GM21723 (cell line): ENCODE data around the gene ANO8.
"Not testable (repeated sequence)": the region's sequence is repeated elsewhere in the genome, so short reads cannot be mapped to it uniquely, and the experiment has no call there.

Experiments used
- ATAC-seq: cut with Tn5 transposase; IDR thresholded peaks from one replicate; pipeline ENCODE4 v1.9.1; 2021; ENCODE audit warnings: mild to moderate bottlenecking, moderate library complexity; ENCODE audit not compliant: unreplicated experiment

Gene ANO8

GRCh38 chr19:17334414-17335409 lies at the start of gene ANO8:
Gene ANO8, minus strand, starts transcription at chr19:17334855. Its CDS starts 185 bp downstream, at chr19:17334670.
- ATAC-seq = peak; percentile 42

GRCh38 chr19:17380426-17381138 lies 45.9 kb upstream of the ANO8 start:
- no peak for ATAC-seq

GRCh38 chr19:17379221-17379631 lies 44.6 kb upstream of the ANO8 start:
- no peak for ATAC-seq

GRCh38 chr19:17378271-17378670 lies 43.6 kb upstream of the ANO8 start:
- no peak for ATAC-seq

- no peak for ATAC-seq
These were observed 42.4 kb upstream of the ANO8 start, which contains the start of gene PLVAP for GRCh38 chr19:17376935-17377600. Gene PLVAP, minus strand, starts transcription at chr19:17377342. Its CDS starts 54 bp downstream, at chr19:17377288.

GRCh38 chr19:17370026-17370587 lies 35.5 kb upstream of the ANO8 start:
- peak; percentile 85 for ATAC-seq

GRCh38 chr19:17365361-17365760 lies 30.7 kb upstream of the ANO8 start:
- no peak for ATAC-seq

GRCh38 chr19:17363852-17364605 lies 29.4 kb upstream of the ANO8 start:
- ATAC-seq = not testable (repeated sequence)

GRCh38 chr19:17359905-17360800 lies 25.5 kb upstream of the ANO8 start:
- no peak for ATAC-seq

- ATAC-seq = no peak
These were observed 23.7 kb upstream of the ANO8 start for GRCh38 chr19:17358395-17358794.

- no peak for ATAC-seq
These were observed 23.1 kb upstream of the ANO8 start for GRCh38 chr19:17357724-17358123.

GRCh38 chr19:17357078-17357666 lies 22.5 kb upstream of the ANO8 start:
- no peak for ATAC-seq

- no peak for ATAC-seq
These were observed 18.7 kb upstream of the ANO8 start for GRCh38 chr19:17353386-17353785.

GRCh38 chr19:17352608-17353280 lies 18.1 kb upstream of the ANO8 start:
- no peak for ATAC-seq

GRCh38 chr19:17351815-17352435 lies 17.3 kb upstream of the ANO8 start:
- no peak for ATAC-seq

- ATAC-seq = no peak
These were observed 14.0 kb upstream of the ANO8 start for GRCh38 chr19:17348700-17349099.

GRCh38 chr19:17347877-17348276 lies 13.2 kb upstream of the ANO8 start:
- ATAC-seq = no peak

GRCh38 chr19:17347361-17347760 lies 12.7 kb upstream of the ANO8 start:
- ATAC-seq = no peak
